PC-3 (cell line): Measurements from ENCODE around the gene FAM117B. TPM values are rescaled to one million over a fixed set of nuclear protein-coding genes. Genes with fewer than 3 reads are reported as not detected.

Experiments
- ATAC-seq: fragments of 200-7000 bp; cut with Tn5 transposase; 2 replicates; pipeline ENCODE4 v1.9.1; 2020; ENCODE audit warnings: mild to moderate bottlenecking, moderate library complexity
- BruUV-seq: library from RNA; stranded (reverse); fragments of 400-500 nt; replicated peaks from 2 replicates; lab custom pipeline; 2021; lab: Mats Ljungman, UMichigan
- CTCF ChIA-PET: fragments of 300-600 bp; sonication (Branson Sonifier 250); formaldehyde crosslinking; loops from one replicate; lab custom pipeline; 2022; ENCODE audit warnings: antibody characterized with exemption; lab: Charles Lee
- POLR2A ChIA-PET: fragments of 300-600 bp; sonication (Branson Sonifier 250); formaldehyde crosslinking; loops from one replicate; lab custom pipeline; 2022; ENCODE audit warnings: antibody characterized with exemption; ENCODE audit not compliant: unreplicated experiment; lab: Charles Lee
- DNase-seq: peaks from one replicate; pipeline ENCODE4 v3.0.0-alpha.2; 2015
- H2AFZ ChIP-seq: fragments of 300-600 bp; sonication (generic); 2 replicates; pipeline ENCODE4 v1.6.0; 2016; ENCODE audit warnings: antibody characterized with exemption, low read length
- H3F3A ChIP-seq: fragments of 300-600 bp; sonication (generic); one replicate; pipeline ENCODE4 v1.6.0; 2017; ENCODE audit warnings: antibody characterized with exemption, low read length, control low read depth, mild to moderate bottlenecking; ENCODE audit not compliant: unreplicated experiment
- H3K27ac ChIP-seq: fragments of 300-600 bp; sonication (generic); 2 replicates; pipeline ENCODE4 v1.5.1; 2016; ENCODE audit warnings: mild to moderate bottlenecking, low read length
- H3K27me3 ChIP-seq: fragments of 300-600 bp; sonication (generic); 2 replicates; pipeline ENCODE4 v1.6.1; 2016; ENCODE audit warnings: low read length, mixed read lengths
- H3K36me3 ChIP-seq: fragments of 300-600 bp; sonication (generic); 2 replicates; pipeline ENCODE4 v1.6.1; 2016; ENCODE audit warnings: low read depth, mixed run types, low read length, mixed read lengths
- H3K4me1 ChIP-seq: fragments of 300-600 bp; sonication (generic); 2 replicates; pipeline ENCODE4 v1.5.1; 2016; ENCODE audit warnings: low read length; ENCODE audit not compliant: insufficient read depth
- H3K4me2 ChIP-seq: fragments of 300-600 bp; sonication (generic); 2 replicates; pipeline ENCODE4 v1.6.0; 2016; ENCODE audit warnings: low read length
- H3K4me3 ChIP-seq: fragments of 300-600 bp; sonication (generic); 2 replicates; pipeline ENCODE4 v1.5.1; 2016; ENCODE audit warnings: mild to moderate bottlenecking, low read length, mixed read lengths
- H3K79me2 ChIP-seq: fragments of 300-600 bp; sonication (generic); 2 replicates; pipeline ENCODE4 v1.6.1; 2017; ENCODE audit warnings: low read length, mixed read lengths
- H3K9ac ChIP-seq: fragments of 300-600 bp; sonication (generic); 2 replicates; pipeline ENCODE4 v1.6.0; 2016; ENCODE audit warnings: mild to moderate bottlenecking, low read length
- H3K9me2 ChIP-seq: fragments of 300-600 bp; sonication (generic); replicated peaks from 2 replicates; pipeline ENCODE4 v1.6.1; 2016; ENCODE audit warnings: mixed run types, low read length, mixed read lengths
- H3K9me3 ChIP-seq: fragments of 300-600 bp; sonication (generic); 2 replicates; pipeline ENCODE4 v1.6.1; 2016; ENCODE audit warnings: low read length, mixed read lengths
- H4K20me1 ChIP-seq: fragments of 300-600 bp; sonication (generic); 2 replicates; pipeline ENCODE4 v1.6.1; 2016; ENCODE audit warnings: low read length, mixed read lengths
- EZH2 ChIP-seq: fragments of 300-600 bp; sonication (generic); IDR thresholded peaks from one replicate; pipeline ENCODE4 v1.6.1; 2017; ENCODE audit warnings: antibody characterized with exemption, mild to moderate bottlenecking, low read length; ENCODE audit not compliant: unreplicated experiment
- EZH2phosphoT487 ChIP-seq: fragments of 300-600 bp; sonication (generic); IDR thresholded peaks from 2 replicates; pipeline ENCODE4 v1.6.1; 2018; ENCODE audit warnings: mild to moderate bottlenecking, antibody characterized with exemption, low read length, borderline replicate concordance
- intact Hi-C: fragments of 100-400 bp; cut with micrococcal nuclease; formaldehyde crosslinking; loops from 2 replicates; pipeline ENCODE4 v1.9.0; 2023
- total RNA-seq: library from RNA; depleted of rRNA; stranded (reverse); fragments of >200 nt; gene quantifications from 2 replicates; pipeline ENCODE4 v1.2.3, GENCODE V29; 2014
- TF ChIP-seq, protein P1 (sequence below): fragments of 300-600 bp; sonication (generic); conservative IDR thresholded peaks from 2 replicates; pipeline ENCODE4 v1.5.1; 2017; ENCODE audit warnings: antibody characterized with exemption, low read depth, mild to moderate bottlenecking, low read length

FAM117B gene
- total RNA-seq, 1 experiment from 2014 or later, result 2.2 TPM

DNA sequence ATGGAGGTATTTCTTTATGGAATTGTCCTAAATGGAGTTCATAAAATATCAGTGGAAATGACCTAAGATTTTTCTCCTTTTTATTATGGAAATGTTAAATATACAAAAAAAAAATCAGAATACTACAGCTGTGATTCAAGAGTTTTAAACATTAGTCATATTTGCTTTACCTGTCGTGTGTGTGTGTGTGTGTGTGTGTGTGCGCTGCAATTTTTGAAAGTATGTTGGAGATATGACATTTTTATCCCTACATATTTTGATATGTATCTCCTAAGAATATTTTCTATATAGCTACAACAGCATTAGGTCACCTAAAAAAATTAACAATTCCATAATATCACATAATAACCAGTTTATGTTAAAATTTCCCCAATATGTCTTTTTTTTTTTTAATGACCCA, 85.5 kb downstream of the FAM117B start:
- Histone ChIP-seq H3K4me3 (no peak overlapping the region), H3K9me3 (no peaks in the 10 kb centered on the region), H3K4me2 (no peak overlapping the region), H3K79me2 (no peaks in the 10 kb centered on the region), H3K4me1 (peaks cover 9% of the 10 kb centered on the region), H4K20me1 (no peaks in the 10 kb centered on the region), H3F3A (no peaks in the 10 kb centered on the region), H3K27ac (no peak overlapping the region), H3K9me2 (no peaks in the 10 kb centered on the region), H2AFZ (no peak overlapping the region), H3K27me3 (no peaks in the 10 kb centered on the region), H3K9ac (no peak overlapping the region), H3K36me3 (peaks cover 7% of the 10 kb centered on the region; the same call in 1 of the 2 replicates)
- POLR2A ChIA-PET, result no interaction called here
- TF ChIP-seq EZH2phosphoT487 (no peak), EZH2 (no peak)
- TF ChIP-seq, protein P1, sequence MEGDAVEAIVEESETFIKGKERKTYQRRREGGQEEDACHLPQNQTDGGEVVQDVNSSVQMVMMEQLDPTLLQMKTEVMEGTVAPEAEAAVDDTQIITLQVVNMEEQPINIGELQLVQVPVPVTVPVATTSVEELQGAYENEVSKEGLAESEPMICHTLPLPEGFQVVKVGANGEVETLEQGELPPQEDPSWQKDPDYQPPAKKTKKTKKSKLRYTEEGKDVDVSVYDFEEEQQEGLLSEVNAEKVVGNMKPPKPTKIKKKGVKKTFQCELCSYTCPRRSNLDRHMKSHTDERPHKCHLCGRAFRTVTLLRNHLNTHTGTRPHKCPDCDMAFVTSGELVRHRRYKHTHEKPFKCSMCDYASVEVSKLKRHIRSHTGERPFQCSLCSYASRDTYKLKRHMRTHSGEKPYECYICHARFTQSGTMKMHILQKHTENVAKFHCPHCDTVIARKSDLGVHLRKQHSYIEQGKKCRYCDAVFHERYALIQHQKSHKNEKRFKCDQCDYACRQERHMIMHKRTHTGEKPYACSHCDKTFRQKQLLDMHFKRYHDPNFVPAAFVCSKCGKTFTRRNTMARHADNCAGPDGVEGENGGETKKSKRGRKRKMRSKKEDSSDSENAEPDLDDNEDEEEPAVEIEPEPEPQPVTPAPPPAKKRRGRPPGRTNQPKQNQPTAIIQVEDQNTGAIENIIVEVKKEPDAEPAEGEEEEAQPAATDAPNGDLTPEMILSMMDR, result no peak
- intact Hi-C loops, result no loop called here
- ATAC-seq (peak; percentile 22; the same call in 1 of the 2 replicates), DNase-seq (peak; percentile 46)
- no TSS peak for BruUV-seq
- CTCF ChIA-PET, result no interaction called here

DNA sequence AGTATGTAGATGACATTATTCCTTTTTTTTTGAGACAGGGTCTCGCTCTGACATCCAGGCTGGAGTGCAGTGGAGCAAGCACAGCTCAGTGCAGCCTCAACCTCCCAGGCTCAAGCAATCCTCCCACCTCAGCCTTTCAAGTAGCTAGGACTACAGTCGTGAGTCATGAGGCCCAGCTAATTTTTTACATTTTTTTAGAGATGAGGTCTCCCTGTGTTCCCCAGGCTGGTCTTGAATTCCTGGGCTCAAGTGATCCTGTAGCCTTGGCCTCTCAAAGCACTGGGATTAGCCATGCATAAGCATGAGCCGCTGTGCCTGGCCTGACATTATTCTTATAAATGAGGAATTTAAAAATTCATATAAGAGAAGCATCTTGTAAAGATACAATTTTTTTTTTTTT, 86.9 kb downstream of the FAM117B start:
- Histone ChIP-seq H3K27ac (no peak overlapping the region), H2AFZ (no peak overlapping the region), H3K9me2 (no peaks in the 10 kb centered on the region), H3K27me3 (no peaks in the 10 kb centered on the region), H3K9me3 (no peaks in the 10 kb centered on the region), H3K79me2 (no peaks in the 10 kb centered on the region), H3K4me1 (peaks cover 9% of the 10 kb centered on the region), H3K4me2 (no peak overlapping the region), H3F3A (no peaks in the 10 kb centered on the region), H3K4me3 (no peak overlapping the region), H4K20me1 (no peaks in the 10 kb centered on the region), H3K36me3 (peaks cover under 1% of the 10 kb centered on the region; the same call in 1 of the 2 replicates), H3K9ac (no peak overlapping the region)
- intact Hi-C loops, result no loop called here
- ChIA-PET CTCF (no interaction called here), POLR2A (no interaction called here)
- BruUV-seq, result no TSS peak
- TF ChIP-seq, protein P1, result no peak
- TF ChIP-seq EZH2phosphoT487, result no peak
- TF ChIP-seq EZH2, result no peak
- ATAC-seq (no peak), DNase-seq (no peak)

DNA sequence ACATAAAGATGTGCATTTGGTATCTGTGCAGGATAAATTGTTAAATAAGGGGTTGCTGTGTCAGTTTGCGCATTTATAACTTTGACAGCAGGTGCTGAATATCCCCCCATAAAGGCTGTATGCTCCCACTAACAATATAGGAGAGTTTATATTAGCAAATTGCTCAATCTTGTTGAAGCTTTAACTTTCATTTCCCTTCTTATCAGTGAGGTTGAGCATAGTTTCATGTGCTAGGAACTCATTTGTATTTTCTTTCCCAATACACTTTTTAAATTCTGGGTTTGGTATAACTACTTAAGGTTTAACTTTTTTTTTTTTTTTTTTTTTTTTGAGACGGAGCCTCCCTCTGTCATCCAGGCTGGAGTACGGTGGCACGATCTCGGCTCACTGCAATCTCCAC, 89.0 kb downstream of the FAM117B start:
- H3F3A ChIP-seq, result no peaks in the 10 kb centered on the region
- POLR2A ChIA-PET, result no interaction called here
- no peak overlapping the region for H3K27ac ChIP-seq
- no peak overlapping the region for H3K4me3 ChIP-seq
- H3K9me3 ChIP-seq, result no peaks in the 10 kb centered on the region
- no peak overlapping the region for H3K9ac ChIP-seq
- H2AFZ ChIP-seq, result no peak overlapping the region
- H3K4me2 ChIP-seq, result no peak overlapping the region
- H3K79me2 ChIP-seq, result no peaks in the 10 kb centered on the region
- peaks cover 9% of the 10 kb centered on the region for H3K4me1 ChIP-seq
- H3K27me3 ChIP-seq, result no peaks in the 10 kb centered on the region
- intact Hi-C loops, result no loop called here
- no peaks in the 10 kb centered on the region for H4K20me1 ChIP-seq
- CTCF ChIA-PET, result no interaction called here
- BruUV-seq, result no TSS peak
- H3K9me2 ChIP-seq, result no peaks in the 10 kb centered on the region
- DNase-seq (no peak), ATAC-seq (no peak)
- H3K36me3 ChIP-seq, result no peaks in the 10 kb centered on the region
- TF ChIP-seq EZH2 (no peak), EZH2phosphoT487 (no peak)
- TF ChIP-seq, protein P1, result no peak
